NK-92 (cell line): Measurements from ENCODE around the gene AKR1C2.
"Not testable (repeated sequence)": the region's sequence is repeated elsewhere in the genome, so short reads cannot be mapped to it uniquely, and the experiment has no call there.

Experiments
- DNase-seq: peaks from one replicate; lab custom pipeline; 2025; ENCODE audit not compliant: unreplicated experiment; lab: John Stamatoyannopoulos, UW

The AKR1C2 gene

DNA sequence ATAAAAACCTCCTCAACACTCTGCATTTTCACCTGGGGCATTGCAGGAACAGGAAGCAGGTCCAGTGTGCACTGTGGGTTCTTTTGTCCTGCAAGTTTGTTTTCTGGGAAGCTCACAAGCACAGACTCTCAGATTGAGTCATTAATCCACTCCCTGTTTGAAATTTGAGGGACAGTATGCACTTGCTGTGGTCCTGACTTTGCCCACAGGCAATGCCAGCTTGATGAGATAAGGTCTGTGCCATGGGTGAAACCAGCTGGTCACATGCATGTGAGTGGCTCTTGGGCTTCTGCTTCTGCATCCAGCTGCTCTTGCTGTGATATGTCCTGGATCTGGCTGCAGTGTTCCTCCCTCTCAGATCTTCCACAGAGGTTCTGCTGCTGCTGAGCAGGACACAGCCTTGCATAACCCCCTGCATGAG, 21.8 kb upstream of the AKR1C2 start:
- DNase-seq, result not testable (repeated sequence)

- no peak for DNase-seq
Observed at GRCh38 chr10:5023177-5023805, 19.6 kb upstream of the AKR1C2 start.

DNA sequence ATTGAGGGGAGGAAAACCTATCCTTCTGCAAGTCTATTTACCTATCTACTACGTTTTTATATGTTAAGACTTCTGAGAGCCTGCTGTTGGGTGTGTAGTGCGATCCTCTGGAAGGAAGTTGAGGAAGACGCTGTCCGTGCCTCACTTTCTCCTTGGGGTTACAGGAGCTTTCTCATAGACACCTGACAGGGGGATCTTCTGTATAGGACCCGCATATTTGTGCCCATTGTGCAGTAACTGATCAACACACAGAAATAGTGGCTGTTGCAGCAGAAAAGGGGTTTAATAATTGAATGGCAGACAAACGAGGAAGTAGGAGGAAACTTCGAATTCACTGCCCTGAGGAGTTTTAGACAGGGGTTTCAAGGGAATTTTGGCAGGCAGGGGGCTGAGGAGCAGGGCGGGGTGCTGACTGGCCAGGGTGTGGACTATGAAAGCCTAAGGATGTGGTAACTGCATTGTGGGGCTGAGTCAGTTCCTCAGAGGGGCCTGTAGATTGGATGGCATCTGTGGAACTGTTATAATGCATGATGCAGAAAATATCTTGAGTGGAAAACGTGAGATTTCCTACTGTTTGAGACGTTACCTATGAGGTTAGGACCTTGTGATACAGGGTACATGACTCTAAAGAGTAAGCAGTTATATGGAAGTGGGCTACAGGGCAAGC, 18.1 kb upstream of the AKR1C2 start:
- DNase-seq, result not testable (repeated sequence)

DNA sequence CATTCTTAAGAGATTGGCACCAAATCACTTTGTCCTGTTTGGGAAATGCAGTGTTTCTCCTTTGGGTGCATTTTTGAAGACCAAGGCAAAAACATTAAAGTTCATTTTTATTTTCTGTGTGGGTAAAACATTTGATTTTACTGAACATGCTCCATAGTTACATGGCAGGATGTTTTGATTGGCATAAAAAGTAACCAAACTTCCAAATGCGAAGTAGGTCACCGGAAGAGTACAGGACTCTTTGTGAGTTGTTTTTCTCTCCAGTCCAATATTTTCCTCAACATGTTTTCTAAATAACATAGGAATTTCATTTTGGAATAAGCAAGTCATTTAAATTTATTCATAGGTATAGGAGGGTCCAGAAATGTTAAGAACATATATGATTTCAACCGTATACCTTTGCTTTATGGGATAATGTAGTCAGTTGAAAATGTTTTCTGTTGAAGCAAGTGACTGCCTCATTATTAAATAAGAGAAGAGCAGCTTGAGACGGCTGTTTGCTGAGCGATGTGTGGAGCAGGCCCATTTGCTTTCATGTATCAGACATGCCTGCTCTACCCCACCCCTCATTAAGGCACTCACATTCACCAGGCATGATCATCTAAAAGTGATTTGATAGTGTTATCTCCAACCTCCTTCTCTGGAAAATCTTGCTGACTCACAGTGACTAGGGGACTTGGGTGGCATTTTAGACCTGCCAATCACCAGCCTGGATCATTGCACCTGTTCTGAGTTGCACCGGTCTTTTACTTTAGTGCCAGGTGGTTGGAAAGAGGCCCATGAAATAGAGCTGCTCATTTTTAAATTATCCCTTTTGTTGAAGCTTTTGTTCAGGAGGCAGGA, 16.3 kb upstream of the AKR1C2 start:
- not testable (repeated sequence) for DNase-seq

DNA sequence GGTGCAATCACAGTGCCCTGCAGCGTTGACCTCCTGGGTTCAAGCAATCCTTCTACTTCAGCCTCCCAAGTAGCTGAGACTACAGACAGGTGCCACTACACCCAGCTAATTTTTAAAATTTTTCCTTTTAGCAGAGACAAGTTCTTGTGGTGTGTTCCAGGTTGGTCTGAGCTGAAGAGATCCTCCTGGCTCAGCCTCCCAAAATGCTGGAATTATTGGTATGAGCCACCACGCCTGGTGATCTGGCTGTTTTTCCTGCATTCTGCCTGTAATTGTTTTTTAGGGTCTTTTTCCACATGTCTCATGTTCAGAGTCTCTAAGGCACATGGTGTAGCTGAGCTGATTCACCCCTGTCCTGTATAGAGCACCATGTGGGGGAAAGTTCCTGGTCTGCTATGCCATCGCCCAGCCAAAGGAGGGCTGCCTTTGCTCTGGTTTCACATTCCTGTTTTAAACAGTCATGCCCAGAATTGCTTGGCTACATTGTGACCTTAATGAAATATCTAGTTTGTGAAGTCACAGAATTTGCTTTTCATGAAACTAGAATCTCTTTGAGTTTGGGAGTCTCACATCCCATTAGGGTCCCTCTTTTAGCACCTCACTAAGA, 15.1 kb upstream of the AKR1C2 start:
- not testable (repeated sequence) for DNase-seq

DNA sequence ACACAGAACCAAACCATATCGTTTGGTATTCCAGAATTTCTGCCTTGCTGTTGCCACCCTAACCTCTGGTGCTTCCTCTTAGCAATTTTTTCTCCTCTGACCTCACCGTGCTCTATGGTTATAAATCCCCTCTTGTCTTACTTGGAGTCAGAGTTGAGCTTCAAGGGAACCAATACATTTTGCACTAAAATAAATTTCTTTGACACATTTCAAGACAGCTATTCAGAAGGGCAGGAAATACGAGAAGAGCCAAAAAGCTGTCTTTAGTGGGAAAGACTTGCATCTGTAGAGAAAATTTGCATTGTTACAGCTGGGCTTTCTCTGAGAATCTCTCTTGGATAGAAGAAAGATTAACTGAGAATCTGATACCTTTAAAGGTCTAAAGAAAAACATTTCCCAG, 14.5 kb upstream of the AKR1C2 start:
- no peak for DNase-seq

GRCh38 chr10:5014936-5015335, 11.3 kb upstream of the AKR1C2 start:
- DNase-seq, result no peak

DNA sequence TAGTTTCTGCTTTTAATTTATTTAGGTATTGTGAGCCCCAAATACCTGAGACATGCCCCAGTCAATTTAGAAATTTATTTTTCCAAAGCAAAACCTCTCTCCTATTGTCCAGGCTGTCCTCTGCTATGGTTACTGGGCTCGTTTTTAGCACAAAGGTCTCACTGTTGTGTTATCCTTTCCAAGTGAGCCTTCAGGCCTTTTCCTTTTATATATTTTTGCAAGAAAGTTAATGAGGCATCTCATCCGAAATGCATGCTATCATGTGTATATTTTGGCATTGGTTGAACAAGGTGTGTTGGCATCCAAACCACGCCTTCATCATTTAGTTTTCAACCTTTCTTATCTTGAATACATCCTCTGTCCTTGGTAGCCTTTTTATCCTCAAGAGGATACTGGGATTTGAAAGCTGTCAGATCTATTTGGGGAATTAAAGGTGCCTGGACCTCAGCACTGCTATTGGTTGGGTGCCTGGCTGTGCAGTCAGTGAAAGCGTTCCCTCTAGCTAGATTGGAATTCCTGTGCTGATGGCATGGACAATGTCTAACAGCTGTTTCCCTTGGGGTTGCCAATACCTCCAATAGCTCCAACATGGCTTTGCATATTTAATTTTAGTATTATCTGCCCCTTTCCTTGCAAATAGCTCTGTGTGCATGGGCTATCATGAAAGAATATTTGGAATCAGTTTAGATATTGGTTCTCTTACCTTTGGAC, 10.7 kb upstream of the AKR1C2 start:
- DNase-seq, result not testable (repeated sequence)

- no peak for DNase-seq
Observed at GRCh38 chr10:5013385-5013784, 9.7 kb upstream of the AKR1C2 start.

- no peak for DNase-seq
Observed at GRCh38 chr10:5012595-5012994, 8.9 kb upstream of the AKR1C2 start.

- not testable (repeated sequence) for DNase-seq
Observed at GRCh38 chr10:5011392-5011791, 7.7 kb upstream of the AKR1C2 start.

DNA sequence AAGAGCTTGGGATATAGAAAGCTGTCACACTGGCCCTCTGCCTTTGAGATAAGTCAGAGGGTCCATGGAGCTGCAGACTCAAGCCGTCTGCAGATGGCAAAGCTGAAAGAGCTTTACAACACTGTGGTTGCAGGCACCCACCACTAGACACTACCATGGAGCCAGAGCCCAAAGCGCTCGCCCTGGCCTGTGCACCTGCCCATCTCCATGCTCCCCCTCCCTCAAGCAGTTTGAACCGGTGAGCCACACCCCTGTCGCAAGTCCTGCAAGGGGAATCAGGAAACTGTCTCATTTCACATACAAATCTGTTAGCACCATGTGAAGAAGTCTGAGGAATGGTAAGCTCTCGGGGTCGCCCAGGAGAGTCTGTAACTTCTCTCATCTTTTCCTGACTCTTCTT, 6.4 kb upstream of the AKR1C2 start:
- DNase-seq, result not testable (repeated sequence)

DNA sequence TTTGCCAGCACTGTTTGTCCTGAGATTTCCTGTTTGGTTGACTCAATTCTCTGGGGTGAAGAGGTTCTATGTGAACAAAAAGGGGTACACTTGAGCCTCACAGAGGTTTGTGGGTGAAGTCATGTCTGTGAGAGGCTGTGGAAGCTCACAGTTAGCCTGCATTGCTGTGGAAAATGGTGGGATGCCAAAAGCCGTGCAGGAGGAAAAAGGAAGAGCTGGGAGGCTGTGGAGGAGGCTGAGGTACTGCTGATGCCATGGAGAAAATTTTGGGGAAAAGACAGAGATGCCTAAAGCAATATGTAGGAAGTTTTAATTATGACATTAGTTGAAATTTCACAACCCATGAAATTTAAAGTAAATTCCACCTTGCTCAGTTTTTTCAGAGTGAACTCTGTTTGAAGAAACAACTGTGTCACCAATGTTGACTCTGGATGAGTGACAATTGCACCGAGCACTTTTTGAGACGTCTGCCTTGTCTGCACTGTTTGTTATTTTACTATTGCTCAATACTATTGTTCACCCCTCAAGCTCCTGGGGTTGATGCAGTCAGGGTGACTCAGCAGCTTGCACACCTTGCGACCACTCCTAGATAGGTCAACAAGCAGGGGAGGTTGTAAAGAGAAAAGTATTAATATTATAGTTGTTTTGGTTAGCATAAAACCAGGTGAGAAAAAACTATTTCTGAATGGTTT, 5.3 kb upstream of the AKR1C2 start:
- DNase-seq, result not testable (repeated sequence)

- DNase-seq, result not testable (repeated sequence)
Observed at GRCh38 chr10:5004501-5004900, 844 bp upstream of the AKR1C2 start.

DNA sequence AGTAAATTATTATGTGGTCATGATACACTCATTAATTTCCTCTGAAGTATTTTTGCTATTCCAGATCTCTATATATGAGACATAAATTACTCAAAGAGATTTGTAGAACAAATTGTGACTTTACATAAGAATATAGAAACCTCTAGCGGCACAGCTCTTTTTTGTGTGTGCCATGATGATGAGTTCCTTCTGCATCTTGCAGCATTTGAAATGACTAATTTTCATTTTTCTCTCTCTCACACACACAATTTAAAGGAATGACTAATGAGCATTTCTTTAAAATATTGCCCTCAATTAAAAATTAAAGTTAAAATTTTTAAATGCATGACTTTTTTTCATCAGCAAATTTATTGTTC, 351 bp upstream of the AKR1C2 start:
- not testable (repeated sequence) for DNase-seq

DNA sequence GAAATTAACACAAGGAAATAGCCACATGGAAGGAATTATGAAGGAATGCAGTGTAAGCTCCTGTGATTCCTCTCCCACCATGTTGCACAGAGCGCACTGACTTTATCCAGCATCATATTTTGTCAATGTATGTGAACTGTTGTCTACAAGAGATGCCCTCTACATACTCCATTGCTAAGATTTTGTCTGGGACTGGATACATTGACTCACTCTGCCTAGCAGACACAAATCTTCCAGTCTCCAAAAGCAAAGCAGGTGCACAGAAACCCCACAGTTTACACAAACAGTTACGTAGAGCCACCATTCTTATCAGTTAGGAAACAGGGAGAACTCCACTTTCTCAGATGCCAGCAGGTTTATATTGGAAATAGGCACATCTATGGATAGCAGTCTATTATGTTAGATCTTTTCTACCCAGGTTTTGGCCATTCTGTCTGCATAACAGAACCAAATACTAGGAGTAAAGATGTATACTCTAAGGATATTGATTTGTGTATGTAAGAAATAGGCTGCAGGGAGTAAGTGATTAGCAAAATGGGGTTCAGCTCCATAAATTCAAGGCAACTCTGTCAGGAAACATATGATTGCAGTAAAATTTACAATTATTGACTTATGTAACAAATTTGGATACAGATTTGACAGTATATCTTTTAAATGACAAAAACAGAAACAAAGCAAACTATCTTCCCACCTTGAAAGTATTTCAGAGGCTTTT, 1.5 kb downstream of the AKR1C2 start:
- no peak for DNase-seq

GRCh38 chr10:4998671-4999070, 5.0 kb downstream of the AKR1C2 start:
- no peak for DNase-seq

- DNase-seq, result not testable (repeated sequence)
Observed at GRCh38 chr10:4994260-4994659, 9.4 kb downstream of the AKR1C2 start.

DNA sequence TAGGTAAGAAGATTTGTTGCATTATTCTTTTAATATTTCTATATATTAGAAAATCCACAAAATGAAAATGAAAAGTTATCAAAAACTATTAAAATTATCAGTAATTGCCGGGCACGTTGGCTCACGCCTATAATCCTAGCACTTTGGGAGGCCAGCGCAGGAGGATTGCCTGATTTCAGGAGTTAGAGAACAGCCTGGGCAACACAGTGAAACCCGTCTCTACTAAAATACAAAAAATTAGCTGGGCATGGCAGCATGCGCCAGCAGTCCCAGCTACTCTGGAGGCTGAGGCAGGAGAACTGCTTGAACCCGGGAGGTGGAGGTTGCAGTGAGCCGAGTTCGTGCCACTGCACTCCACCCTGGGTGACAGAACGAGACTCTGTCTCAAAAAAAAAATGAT, 11.1 kb downstream of the AKR1C2 start:
- DNase-seq, result not testable (repeated sequence)

DNA sequence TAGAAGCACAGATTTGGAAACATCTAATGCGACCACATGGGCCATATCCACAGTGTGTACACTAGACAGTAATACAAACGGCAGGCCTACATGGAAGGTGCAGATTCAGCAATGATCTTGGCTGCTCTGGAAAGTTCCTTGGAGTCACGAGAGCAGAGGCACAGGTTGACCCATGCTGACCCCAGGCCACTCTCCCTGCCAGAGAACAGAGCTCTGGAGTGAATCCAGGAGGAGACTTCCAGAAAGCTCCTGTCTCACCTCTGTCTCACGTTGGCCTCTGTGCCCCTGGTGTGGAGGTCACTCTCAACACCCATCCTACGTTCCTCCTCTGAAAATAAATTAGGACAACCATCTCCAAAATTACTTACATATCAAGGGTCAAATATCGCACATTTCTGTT, 12.2 kb downstream of the AKR1C2 start:
- not testable (repeated sequence) for DNase-seq
